ENCODE data around the gene WNT2. TPM values are rescaled to one million over a fixed set of nuclear protein-coding genes. Genes with fewer than 3 reads are reported as not detected.

WNT2 gene
- total RNA-seq = not detected

- no peaks in the 10 kb centered on the region for H3K9me3 Mint-ChIP-seq (ENCODE audit: low read depth)
- DNase-seq = no peak
- H3K4me3 Mint-ChIP-seq = no peak within 1 kb of the TSS
- no peak for ATAC-seq
- peaks cover 4% of the 10 kb centered on the region for H3K4me1 Mint-ChIP-seq
- H3K36me3 Mint-ChIP-seq = peaks cover 2% of the 10 kb centered on the region
- H3K27me3 Mint-ChIP-seq = peaks cover 65% of the 10 kb centered on the region
- no peak within 1 kb of the TSS for H3K27ac Mint-ChIP-seq
- CTCF ChIA-PET = no interaction called here
These were observed at the start of gene WNT2 for GRCh38 chr7:117322741-117323304. WNT2 (minus strand) TSS chr7:117323058; CDS start chr7:117322989, 69 bp downstream.

- ATAC-seq (no peak), DNase-seq (no peak)
- Mint-ChIP-seq H3K36me3 (no peaks in the 10 kb centered on the region), H3K27me3 (no peaks in the 10 kb centered on the region), H3K4me3 (no peak overlapping the region), H3K9me3 (ENCODE audit: low read depth) (no peaks in the 10 kb centered on the region), H3K4me1 (no peaks in the 10 kb centered on the region), H3K27ac (no peak overlapping the region)
- CTCF ChIA-PET = no interaction called here
These were observed 49.2 kb upstream of the WNT2 start for GRCh38 chr7:117372073-117372472.

- H3K4me1 Mint-ChIP-seq = no peaks in the 10 kb centered on the region
- no peaks in the 10 kb centered on the region for H3K27me3 Mint-ChIP-seq
- CTCF ChIA-PET = no interaction called here
- no peaks in the 10 kb centered on the region for H3K36me3 Mint-ChIP-seq
- peaks cover 3% of the 10 kb centered on the region for H3K9me3 Mint-ChIP-seq (ENCODE audit: low read depth)
- no peak overlapping the region for H3K4me3 Mint-ChIP-seq
- ATAC-seq = no peak
- no peak for DNase-seq
- no peak overlapping the region for H3K27ac Mint-ChIP-seq
These were observed 41.7 kb upstream of the WNT2 start for GRCh38 chr7:117364339-117365080.

- Mint-ChIP-seq H3K36me3 (no peaks in the 10 kb centered on the region), H3K27me3 (no peaks in the 10 kb centered on the region), H3K27ac (no peak overlapping the region), H3K9me3 (ENCODE audit: low read depth) (peaks cover 3% of the 10 kb centered on the region), H3K4me1 (no peaks in the 10 kb centered on the region), H3K4me3 (no peak overlapping the region)
- ATAC-seq (no peak), DNase-seq (no peak)
- CTCF ChIA-PET = no interaction called here
These were observed 39.5 kb upstream of the WNT2 start for GRCh38 chr7:117362294-117362888.

- H3K27ac Mint-ChIP-seq = no peak overlapping the region
These were observed 27.2 kb upstream of the WNT2 start for GRCh38 chr7:117350027-117350426.

GRCh38 chr7:117349570-117349969 lies 26.7 kb upstream of the WNT2 start:
- no peak for ATAC-seq
- no peak for DNase-seq
- Mint-ChIP-seq H3K9me3 (ENCODE audit: low read depth) (no peaks in the 10 kb centered on the region), H3K4me3 (no peak overlapping the region), H3K27ac (no peak overlapping the region), H3K27me3 (no peaks in the 10 kb centered on the region), H3K4me1 (no peaks in the 10 kb centered on the region), H3K36me3 (no peaks in the 10 kb centered on the region)
- CTCF ChIA-PET = no interaction called here

More at GRCh38 chr7:117350027-117350426, 27.2 kb upstream of the WNT2 start:
- Mint-ChIP-seq H3K9me3 (ENCODE audit: low read depth) (no peaks in the 10 kb centered on the region), H3K4me1 (no peaks in the 10 kb centered on the region), H3K36me3 (no peaks in the 10 kb centered on the region), H3K4me3 (no peak overlapping the region), H3K27me3 (no peaks in the 10 kb centered on the region)
- DNase-seq (no peak), ATAC-seq (no peak)
- CTCF ChIA-PET = no interaction called here

- CTCF ChIA-PET = no interaction called here
- H3K27me3 Mint-ChIP-seq = no peaks in the 10 kb centered on the region
- no peaks in the 10 kb centered on the region for H3K4me1 Mint-ChIP-seq
- no peak overlapping the region for H3K27ac Mint-ChIP-seq
- H3K9me3 Mint-ChIP-seq (ENCODE audit: low read depth) = no peaks in the 10 kb centered on the region
- ATAC-seq (no peak), DNase-seq (no peak)
- no peaks in the 10 kb centered on the region for H3K36me3 Mint-ChIP-seq
- H3K4me3 Mint-ChIP-seq = no peak overlapping the region
These were observed 25.3 kb upstream of the WNT2 start for GRCh38 chr7:117347962-117348672.

GRCh38 chr7:117347480-117347879 lies 24.6 kb upstream of the WNT2 start:
- DNase-seq (no peak), ATAC-seq (no peak)
- Mint-ChIP-seq H3K4me1 (no peaks in the 10 kb centered on the region), H3K36me3 (no peaks in the 10 kb centered on the region), H3K9me3 (ENCODE audit: low read depth) (no peaks in the 10 kb centered on the region), H3K27ac (no peak overlapping the region), H3K27me3 (no peaks in the 10 kb centered on the region), H3K4me3 (no peak overlapping the region)
- CTCF ChIA-PET = no interaction called here

GRCh38 chr7:117346161-117346560 lies 23.3 kb upstream of the WNT2 start:
- no peaks in the 10 kb centered on the region for H3K4me1 Mint-ChIP-seq
- no peak for ATAC-seq
- no peak overlapping the region for H3K4me3 Mint-ChIP-seq
- no peak for DNase-seq
- CTCF ChIA-PET = interaction anchor here (0.7 kb wide), 1 partner anchor 35 kb away, joined by 3 read pairs; no protein-coding TSS in a partner anchor
- H3K27ac Mint-ChIP-seq = no peak overlapping the region
- H3K36me3 Mint-ChIP-seq = no peaks in the 10 kb centered on the region
- no peaks in the 10 kb centered on the region for H3K9me3 Mint-ChIP-seq (ENCODE audit: low read depth)
- H3K27me3 Mint-ChIP-seq = no peaks in the 10 kb centered on the region

- no peaks in the 10 kb centered on the region for H3K9me3 Mint-ChIP-seq (ENCODE audit: low read depth)
- no peaks in the 10 kb centered on the region for H3K36me3 Mint-ChIP-seq
- H3K27ac Mint-ChIP-seq = no peak overlapping the region
- H3K4me3 Mint-ChIP-seq = no peak overlapping the region
- peaks cover 3% of the 10 kb centered on the region for H3K27me3 Mint-ChIP-seq
- H3K4me1 Mint-ChIP-seq = no peaks in the 10 kb centered on the region
- no peak for DNase-seq
- no peak for ATAC-seq
- CTCF ChIA-PET = interaction anchor here (1.2 kb wide), 1 partner anchor 125 kb away, joined by 3 read pairs; no protein-coding TSS in a partner anchor
These were observed 15.2 kb upstream of the WNT2 start for GRCh38 chr7:117338020-117338419.

GRCh38 chr7:117333168-117333567 lies 10.3 kb upstream of the WNT2 start:
- H3K27me3 Mint-ChIP-seq = peaks cover 3% of the 10 kb centered on the region
- DNase-seq (no peak), ATAC-seq (no peak)
- no peak overlapping the region for H3K27ac Mint-ChIP-seq
- H3K4me1 Mint-ChIP-seq = no peaks in the 10 kb centered on the region
- CTCF ChIA-PET = no interaction called here
- no peak overlapping the region for H3K4me3 Mint-ChIP-seq
- H3K36me3 Mint-ChIP-seq = no peaks in the 10 kb centered on the region
- H3K9me3 Mint-ChIP-seq (ENCODE audit: low read depth) = no peaks in the 10 kb centered on the region

- DNase-seq (no peak), ATAC-seq (no peak)
- Mint-ChIP-seq H3K36me3 (no peaks in the 10 kb centered on the region), H3K27ac (no peak overlapping the region), H3K4me1 (no peaks in the 10 kb centered on the region), H3K27me3 (peaks cover 3% of the 10 kb centered on the region), H3K9me3 (ENCODE audit: low read depth) (no peaks in the 10 kb centered on the region), H3K4me3 (no peak overlapping the region)
- CTCF ChIA-PET = no interaction called here
These were observed 9.2 kb upstream of the WNT2 start for GRCh38 chr7:117332031-117332430.

- peaks cover 48% of the 10 kb centered on the region for H3K27me3 Mint-ChIP-seq
- no peak overlapping the region for H3K27ac Mint-ChIP-seq
- ATAC-seq = no peak
- peaks cover 4% of the 10 kb centered on the region for H3K4me1 Mint-ChIP-seq
- CTCF ChIA-PET = no interaction called here
- H3K9me3 Mint-ChIP-seq (ENCODE audit: low read depth) = no peaks in the 10 kb centered on the region
- no peak overlapping the region for H3K4me3 Mint-ChIP-seq
- peaks cover 2% of the 10 kb centered on the region for H3K36me3 Mint-ChIP-seq
- no peak for DNase-seq
These were observed 3.0 kb upstream of the WNT2 start for GRCh38 chr7:117325836-117326235.

GRCh38 chr7:117324960-117325359 lies 2.1 kb upstream of the WNT2 start:
- H3K4me1 Mint-ChIP-seq = peaks cover 4% of the 10 kb centered on the region
- H3K4me3 Mint-ChIP-seq = no peak overlapping the region
- DNase-seq (no peak), ATAC-seq (no peak)
- H3K27me3 Mint-ChIP-seq = peaks cover 57% of the 10 kb centered on the region
- CTCF ChIA-PET = no interaction called here
- no peak overlapping the region for H3K27ac Mint-ChIP-seq
- peaks cover 2% of the 10 kb centered on the region for H3K36me3 Mint-ChIP-seq
- H3K9me3 Mint-ChIP-seq (ENCODE audit: low read depth) = no peaks in the 10 kb centered on the region

Measured in activated CD8-positive, alpha-beta memory T cell treated with anti-CD3 and anti-CD28 coated beads, Interleukin-2, amount 10 ng/mL, durations not matched to agents 7 days and 5 days (primary cell).